ENCODE measurements around the gene KRTAP12-1.
"Not testable (repeated sequence)": the region's sequence is repeated elsewhere in the genome, so short reads cannot be mapped to it uniquely, and the experiment has no call there.

The KRTAP12-1 gene

DNA sequence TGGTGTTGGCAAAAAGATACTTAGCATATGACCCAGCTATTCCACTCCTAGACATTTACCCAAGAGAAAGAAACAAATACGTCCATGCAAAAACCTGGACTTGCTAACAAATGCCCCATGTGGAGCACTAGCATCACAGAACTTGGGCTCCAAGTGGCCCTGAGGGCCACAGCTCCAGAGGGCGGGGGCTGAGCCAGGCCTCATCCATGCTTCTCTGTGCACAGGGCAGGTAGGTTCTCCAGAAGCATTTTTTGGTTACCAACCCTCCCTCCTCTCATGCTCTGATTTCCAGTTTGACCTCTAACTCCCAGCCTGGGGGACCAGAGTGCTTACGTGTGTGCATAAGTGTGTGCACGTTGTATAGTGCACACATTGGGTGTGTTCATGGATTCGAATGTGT is 17.3 kb downstream of the KRTAP12-1 start:
- DNase-seq: no peak

- not testable (repeated sequence) for DNase-seq
Observed at GRCh38 chr21:44661567-44661966, 20.4 kb downstream of the KRTAP12-1 start.

DNA sequence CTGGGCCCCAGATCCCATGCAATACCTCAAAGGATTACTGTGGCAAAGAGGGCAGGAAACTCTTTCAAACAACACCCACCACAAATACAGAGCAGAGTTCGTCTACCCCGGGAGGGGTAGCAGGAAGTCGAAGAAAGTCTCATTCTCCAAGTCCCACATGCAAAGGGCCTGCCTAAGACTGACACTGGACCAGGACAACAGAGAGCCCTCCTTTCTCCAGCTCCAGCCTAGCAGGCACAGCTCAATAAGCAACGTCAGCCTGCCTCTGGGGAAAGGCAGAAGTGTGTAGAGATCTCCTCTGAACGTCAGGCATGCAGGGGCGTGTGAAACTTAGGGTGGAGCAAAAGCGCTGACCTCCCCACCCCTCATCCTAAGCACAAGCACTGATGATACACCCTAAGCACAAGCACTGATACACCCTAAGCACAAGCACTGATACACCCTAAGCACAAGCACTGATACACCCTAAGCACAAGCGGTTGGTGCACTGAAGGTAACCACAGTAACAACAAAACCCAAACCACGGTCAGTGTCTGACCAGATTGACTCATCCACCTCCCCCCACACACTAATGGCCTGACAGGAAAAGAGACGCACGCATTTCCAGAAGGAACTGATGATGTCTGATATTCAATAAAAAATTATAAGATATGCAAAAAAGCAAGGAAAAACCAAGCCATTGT is 22.9 kb downstream of the KRTAP12-1 start:
- DNase-seq: peak; percentile 72

- DNase-seq: peak; percentile 72
Observed at GRCh38 chr21:44658541-44658910, 23.4 kb downstream of the KRTAP12-1 start.

- DNase-seq: peak; percentile 68
Observed at GRCh38 chr21:44657635-44658540, 24.1 kb downstream of the KRTAP12-1 start, which contains the start of gene KRTAP12-3. Gene KRTAP12-3, plus strand, starts transcription at chr21:44657932. Its CDS starts 48 bp downstream, at chr21:44657980.

DNA sequence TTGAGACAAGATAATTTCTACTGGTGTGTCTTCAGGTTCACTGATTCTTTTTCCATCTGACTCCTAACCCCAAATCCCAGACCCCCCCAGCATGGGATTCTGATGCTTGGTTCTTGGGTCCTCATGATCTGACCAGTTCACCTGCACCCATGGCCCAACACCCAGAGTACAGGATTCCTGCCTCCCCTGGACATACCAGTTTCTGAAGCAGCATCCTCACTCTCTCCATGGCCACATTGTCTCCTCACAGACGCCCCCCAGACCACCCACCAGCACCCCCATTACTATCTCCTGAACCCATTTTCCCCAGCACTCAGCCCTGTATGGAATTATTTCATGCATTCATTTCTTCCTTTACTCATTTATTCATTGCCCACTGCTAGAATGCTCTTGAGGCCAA is 25.1 kb downstream of the KRTAP12-1 start:
- DNase-seq: no peak

GRCh38 chr21:44654576-44655175 is 27.3 kb downstream of the KRTAP12-1 start, which contains the start of gene KRTAP12-4:
Gene KRTAP12-4, minus strand, starts transcription at chr21:44654659. Its CDS starts 45 bp downstream, at chr21:44654614.
- no peak for DNase-seq

GRCh38 chr21:44653656-44654575 is 28.0 kb downstream of the KRTAP12-1 start:
- no peak for DNase-seq

GRCh38 chr21:44653123-44653522 is 28.8 kb downstream of the KRTAP12-1 start:
- DNase-seq: no peak

DNA sequence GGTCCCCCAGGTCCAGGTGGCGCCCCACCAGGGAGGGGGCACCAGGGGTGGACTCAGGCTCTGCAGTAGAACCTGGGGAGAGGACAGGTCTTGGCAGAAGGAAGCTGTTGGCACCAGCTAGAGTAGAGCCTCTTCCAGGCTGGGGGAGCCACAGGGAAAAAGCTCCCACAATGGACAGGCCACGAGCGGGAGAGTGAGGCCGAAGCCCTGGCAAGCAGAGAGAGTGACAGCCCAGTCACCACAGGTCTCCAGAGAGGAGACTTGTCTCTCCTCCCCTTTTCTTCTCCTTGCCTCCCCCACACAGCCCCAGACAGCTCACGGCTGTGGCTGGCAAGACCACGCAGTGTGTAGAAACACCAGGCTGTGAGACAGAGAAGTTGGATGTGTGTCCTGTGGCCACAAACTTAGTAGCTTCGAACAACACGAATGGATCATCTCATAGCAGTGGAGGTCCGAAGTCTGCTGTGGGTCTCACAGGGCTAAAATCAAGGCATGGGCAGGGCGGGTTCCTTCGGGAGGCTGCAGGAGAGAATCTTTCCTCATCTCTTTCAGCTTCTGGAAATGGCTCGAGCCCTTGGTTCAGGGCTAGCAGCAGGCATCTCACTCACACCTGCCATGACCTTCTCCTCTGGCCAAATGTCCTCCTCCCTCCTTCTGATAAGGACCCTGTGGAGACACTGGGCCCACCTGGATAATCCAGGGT is 30.8 kb downstream of the KRTAP12-1 start:
- DNase-seq: peak; percentile 68

DNA sequence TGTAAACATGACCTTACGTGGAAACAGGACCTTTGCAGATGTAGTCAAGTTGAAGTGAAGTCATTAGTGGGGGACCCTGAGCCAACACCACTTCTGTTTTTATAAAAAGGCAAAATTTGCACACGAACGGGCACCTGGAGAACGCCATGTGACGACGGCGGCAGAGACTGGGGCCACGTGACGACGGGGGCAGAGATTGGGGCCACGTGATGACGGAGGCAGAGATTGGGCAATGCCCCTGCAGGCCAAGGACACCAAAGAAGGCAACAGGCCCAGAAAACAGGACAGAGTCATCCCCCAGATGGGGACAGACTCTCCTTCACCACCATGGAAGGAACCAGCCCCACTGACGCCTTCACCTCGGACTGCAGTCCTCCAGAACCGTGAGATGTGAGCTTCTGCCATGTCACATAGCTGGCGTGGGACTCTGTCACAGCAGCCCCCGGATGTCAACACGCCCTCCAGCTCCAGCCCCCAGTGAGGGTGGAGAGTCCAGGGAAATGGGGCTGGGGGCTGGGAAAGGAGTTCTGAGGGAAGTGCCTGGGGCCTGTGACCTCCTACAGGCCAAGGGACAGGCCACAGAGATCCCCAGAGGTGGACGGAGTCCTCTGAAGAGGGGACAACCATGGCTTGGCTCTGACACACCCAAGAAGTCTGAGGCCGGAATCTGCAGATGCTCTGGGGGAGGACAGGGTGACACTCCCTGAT is 31.5 kb downstream of the KRTAP12-1 start:
- no peak for DNase-seq

DNA sequence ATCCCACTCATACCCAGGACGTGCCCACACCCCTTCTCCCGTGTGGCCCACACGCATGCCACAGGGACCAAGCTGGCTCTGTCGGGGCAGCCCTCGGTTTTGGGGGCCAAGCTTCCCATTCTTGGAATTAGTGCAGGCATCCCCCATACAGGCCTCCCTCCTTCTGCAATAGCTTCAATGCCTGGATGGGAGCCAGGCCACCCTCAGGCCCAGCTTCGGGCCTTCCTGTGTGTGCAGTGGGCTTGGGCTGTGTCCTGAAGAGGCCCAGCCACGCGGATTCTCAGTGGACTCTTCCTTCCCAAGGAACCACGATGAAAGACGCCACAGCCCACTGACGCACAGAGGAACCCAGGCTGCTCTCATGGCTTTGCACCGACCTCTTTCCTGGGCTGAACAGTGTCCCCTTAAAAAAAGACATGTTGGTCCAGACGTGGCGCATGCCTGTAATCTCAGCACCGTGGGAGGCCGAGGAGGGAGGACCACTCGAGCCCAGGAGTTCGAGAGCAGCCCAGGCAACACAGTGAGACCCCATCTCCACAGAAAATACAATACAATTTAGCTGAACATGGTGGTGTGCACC is 32.4 kb downstream of the KRTAP12-1 start:
- DNase-seq: no peak

DNA sequence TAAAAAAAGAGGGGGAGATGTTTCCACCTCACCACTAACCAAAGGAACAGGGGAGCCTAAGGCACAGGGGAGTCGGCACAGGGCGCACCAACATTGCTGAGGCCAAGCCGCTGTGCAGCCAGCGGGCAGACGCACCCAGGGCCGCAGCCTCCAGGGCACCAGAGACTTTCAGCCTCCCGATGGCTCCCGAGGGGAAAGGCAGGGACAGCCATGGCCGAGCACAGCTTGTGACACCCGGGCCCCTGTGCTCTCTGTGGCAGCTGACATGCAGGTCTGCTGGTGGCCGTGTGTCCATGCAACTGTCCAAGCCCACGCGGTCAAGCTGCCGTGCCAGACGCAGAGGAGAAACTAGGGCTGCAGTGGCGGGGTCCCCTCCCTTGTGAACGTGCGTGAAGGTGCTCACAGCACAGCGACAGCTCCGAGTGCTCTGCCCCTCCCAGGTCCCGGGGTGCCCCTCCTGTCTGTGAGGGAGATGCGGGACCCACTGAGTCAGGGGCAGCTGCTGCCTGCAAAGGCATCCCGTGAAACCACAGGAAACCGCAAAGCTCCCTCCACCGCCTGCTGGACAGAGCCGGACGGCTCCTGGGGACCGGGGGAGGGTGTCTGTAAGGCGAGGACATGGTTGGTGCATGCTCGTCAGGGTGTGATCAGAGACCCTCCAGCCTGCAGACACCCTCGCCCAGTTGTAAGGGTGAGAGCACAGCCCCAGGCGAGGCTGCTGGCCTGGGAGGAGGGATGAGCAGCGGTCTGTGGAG is 33.2 kb downstream of the KRTAP12-1 start:
- no peak for DNase-seq

- no peak for DNase-seq
Observed at GRCh38 chr21:44647222-44647552, 34.8 kb downstream of the KRTAP12-1 start.

GRCh38 chr21:44646366-44647221 is 35.4 kb downstream of the KRTAP12-1 start, which contains the start of gene KRTAP10-11:
Gene KRTAP10-11, plus strand, starts transcription at chr21:44646414. Its CDS starts 45 bp downstream, at chr21:44646459.
- not testable (repeated sequence) for DNase-seq

DNA sequence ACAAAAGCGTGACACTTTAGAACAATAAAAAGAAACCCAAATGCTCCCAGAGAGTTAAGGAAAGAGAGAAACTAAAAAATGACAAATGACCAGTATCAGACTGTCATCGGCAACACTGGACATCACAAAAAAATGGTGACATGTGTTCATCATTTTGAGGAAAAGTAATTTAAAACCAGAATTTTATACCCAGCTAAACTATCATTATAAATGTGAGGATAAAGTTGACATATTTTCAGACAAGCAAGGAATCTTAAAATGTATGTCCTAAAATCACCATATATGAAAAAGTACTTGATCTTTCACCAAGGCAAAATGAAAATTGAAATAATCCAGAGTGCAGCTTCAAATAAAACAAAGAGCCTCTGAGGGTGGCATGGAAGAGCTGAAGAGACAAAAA is 37.1 kb downstream of the KRTAP12-1 start:
- no peak for DNase-seq

DNA sequence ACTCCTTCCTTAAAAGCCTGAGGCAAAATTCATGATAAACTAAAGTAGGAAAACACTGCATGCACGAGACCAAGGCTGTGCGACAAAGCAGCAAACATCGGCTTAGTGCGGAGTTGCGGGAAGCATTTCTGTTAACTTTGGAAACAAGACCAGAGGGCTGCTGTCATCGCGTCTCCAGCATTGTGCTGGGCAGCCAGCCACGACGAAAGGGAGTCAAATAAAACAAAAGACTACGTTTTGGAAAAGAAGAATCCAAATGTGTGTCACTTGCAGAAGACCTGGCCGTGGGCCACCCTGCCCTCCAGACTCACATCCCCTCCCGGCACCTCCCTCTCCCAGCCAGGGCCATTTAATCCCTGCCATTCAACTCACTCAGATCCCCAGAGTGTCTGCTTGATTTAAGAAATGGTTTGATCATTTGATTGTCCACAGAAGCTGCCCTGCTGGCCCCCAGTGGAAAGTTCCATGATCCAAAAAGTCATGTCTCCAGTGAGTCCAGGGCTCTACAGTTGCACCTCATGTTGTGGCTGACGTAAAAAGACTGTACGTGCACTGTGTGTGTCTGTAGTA is 38.1 kb downstream of the KRTAP12-1 start:
- no peak for DNase-seq

DNA sequence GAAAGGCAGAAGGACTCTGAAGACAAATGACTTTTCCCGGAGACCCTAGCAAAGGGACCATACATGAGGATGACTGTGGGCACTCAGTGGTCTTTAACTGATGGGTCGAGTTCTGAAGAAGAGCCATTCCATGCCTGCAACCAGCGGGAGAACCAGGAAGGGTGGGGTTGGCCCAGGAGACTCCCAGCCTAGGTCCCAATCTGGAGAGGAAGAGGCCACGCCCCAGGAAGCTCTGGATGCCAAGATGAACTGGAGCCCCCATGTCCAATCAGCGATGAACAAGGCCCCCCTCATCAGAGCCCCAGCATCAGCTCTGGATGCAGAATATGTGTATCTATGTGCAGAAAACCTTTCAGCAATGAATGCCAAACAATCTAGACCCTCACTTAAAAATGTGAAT is 41.2 kb downstream of the KRTAP12-1 start:
- no peak for DNase-seq

GRCh38 chr21:44639331-44639655 is 42.7 kb downstream of the KRTAP12-1 start:
- no peak for DNase-seq
